H1 (cell line): ENCODE results near the gene SEMA4C. TPM values are rescaled to one million over a fixed set of nuclear protein-coding genes. Genes with fewer than 3 reads are reported as not detected.

Experiments
- E2F6 ChIP-seq: IDR thresholded peaks from 2 replicates; pipeline ENCODE4 v1.6.1; 2012; ENCODE audit warnings: inconsistent platforms
- EGR1 ChIP-seq: IDR thresholded peaks from 2 replicates; pipeline ENCODE4 v1.6.1; 2011; ENCODE audit warnings: low read depth, low read length, borderline replicate concordance
- FOSL1 ChIP-seq: IDR thresholded peaks from 2 replicates; pipeline ENCODE4 v1.6.1; 2011; ENCODE audit warnings: mild to moderate bottlenecking, low read depth, low read length, moderate library complexity; ENCODE audit not compliant: insufficient read depth
- JUN ChIP-seq: IDR thresholded peaks from 2 replicates; pipeline ENCODE4 v1.6.1; 2011; ENCODE audit warnings: low read depth, mild to moderate bottlenecking, improper control_type of control experiment, low read length
- KDM1A ChIP-seq: fragments of 200-600, 300-600 bp; sonication (generic); IDR thresholded peaks from 2 replicates; pipeline ENCODE4 v1.7.1; 2016; ENCODE audit warnings: mild to moderate bottlenecking, low read length, borderline replicate concordance
- NANOG ChIP-seq: IDR thresholded peaks from 2 replicates; pipeline ENCODE4 v1.6.1; 2011; ENCODE audit warnings: low read length, low read depth, mild to moderate bottlenecking, inconsistent platforms; ENCODE audit not compliant: insufficient read depth, poor library complexity, severe bottlenecking
- POLR2AphosphoS5 ChIP-seq: IDR thresholded peaks from 2 replicates; pipeline ENCODE4 v1.6.1; 2011; ENCODE audit warnings: low read depth, low read length
- POU5F1 ChIP-seq: IDR thresholded peaks from 2 replicates; pipeline ENCODE4 v1.6.1; 2011; ENCODE audit warnings: low read depth, mild to moderate bottlenecking, low read length, moderate library complexity
- TCF12 ChIP-seq: IDR thresholded peaks from 2 replicates; pipeline ENCODE4 v1.6.1; 2011; ENCODE audit warnings: low read depth, mild to moderate bottlenecking, low read length
- polyA plus RNA-seq, 7 experiments: library from polyadenylated mRNA; depleted of rRNA in 3 of 7; stranded (reverse) in 5 of 7; unstranded in 2 of 7; fragments of >200 nt in 5 of 7; fragments of 200-250 nt in 2 of 7; gene quantifications; 1 replicate in 5 of 7; 2 replicates in 1 of 7; 4 replicates in 1 of 7; pipeline versions ENCODE4 v1.2.1 to v1.2.3, GENCODE V29; 2011 to 2013; ENCODE audit warnings: missing spikeins in 2 of 7, mixed read lengths in 2 of 7
- total RNA-seq: library from RNA; stranded (reverse); fragmentation: NEBNext Ultra II Directional; extraction: Animal tissue kit (Norgen Biotek cat#: 25700); gene quantifications from 2 replicates; pipeline ENCODE4 v1.2.1, GENCODE V29; 2021
- TF ChIP-seq, protein P1 (sequence below): fragments of 300-600 bp; sonication (generic); IDR thresholded peaks from 2 replicates; pipeline ENCODE4 v1.7.1; 2012; ENCODE audit warnings: low read length, moderate library complexity, mild to moderate bottlenecking, inconsistent platforms; ENCODE audit not compliant: insufficient replicate concordance

The SEMA4C gene
- total and polyA plus RNA-seq, 2 of the 8 experiments (the other 6 are each of a cell fraction or from before 2014, with no cell fraction given): 47.5 to 67.3 TPM

DNA sequence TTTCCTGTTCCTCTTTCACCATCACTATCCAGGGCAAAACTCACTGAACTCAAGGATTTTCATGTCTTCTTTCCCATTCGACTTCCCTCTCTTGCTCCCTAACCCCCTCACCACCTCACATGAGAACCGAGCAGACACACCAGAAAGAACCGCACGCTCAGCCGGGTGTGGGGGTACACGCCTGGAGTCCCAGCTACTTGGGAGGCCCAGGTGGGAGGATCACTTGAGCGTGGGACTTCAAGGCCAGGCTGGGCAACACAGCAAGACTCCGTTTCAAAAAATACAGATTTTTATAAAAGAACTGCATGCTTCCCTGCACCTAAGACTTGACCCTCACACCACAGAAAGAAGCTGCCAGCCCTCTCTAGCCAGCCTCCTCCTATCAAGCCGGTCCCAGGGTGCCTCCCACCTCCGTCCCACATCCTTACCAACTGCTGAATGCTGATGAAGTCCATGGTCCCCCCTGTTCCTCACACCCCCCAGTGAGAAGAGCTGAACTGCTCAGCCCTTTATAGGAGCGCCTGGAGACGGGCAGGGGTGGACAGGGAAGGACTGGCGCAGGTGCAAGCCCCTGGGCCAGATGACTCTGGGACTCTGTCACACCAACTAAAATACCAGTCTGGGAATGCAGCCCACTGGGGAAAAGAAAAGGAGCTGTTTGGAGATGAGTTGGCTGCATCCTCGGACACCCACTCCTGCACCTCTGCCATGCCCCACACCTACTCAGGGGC is 26.2 kb downstream of the SEMA4C start, which contains the start of gene ANKRD23 (continued):
- TF ChIP-seq, protein P1, sequence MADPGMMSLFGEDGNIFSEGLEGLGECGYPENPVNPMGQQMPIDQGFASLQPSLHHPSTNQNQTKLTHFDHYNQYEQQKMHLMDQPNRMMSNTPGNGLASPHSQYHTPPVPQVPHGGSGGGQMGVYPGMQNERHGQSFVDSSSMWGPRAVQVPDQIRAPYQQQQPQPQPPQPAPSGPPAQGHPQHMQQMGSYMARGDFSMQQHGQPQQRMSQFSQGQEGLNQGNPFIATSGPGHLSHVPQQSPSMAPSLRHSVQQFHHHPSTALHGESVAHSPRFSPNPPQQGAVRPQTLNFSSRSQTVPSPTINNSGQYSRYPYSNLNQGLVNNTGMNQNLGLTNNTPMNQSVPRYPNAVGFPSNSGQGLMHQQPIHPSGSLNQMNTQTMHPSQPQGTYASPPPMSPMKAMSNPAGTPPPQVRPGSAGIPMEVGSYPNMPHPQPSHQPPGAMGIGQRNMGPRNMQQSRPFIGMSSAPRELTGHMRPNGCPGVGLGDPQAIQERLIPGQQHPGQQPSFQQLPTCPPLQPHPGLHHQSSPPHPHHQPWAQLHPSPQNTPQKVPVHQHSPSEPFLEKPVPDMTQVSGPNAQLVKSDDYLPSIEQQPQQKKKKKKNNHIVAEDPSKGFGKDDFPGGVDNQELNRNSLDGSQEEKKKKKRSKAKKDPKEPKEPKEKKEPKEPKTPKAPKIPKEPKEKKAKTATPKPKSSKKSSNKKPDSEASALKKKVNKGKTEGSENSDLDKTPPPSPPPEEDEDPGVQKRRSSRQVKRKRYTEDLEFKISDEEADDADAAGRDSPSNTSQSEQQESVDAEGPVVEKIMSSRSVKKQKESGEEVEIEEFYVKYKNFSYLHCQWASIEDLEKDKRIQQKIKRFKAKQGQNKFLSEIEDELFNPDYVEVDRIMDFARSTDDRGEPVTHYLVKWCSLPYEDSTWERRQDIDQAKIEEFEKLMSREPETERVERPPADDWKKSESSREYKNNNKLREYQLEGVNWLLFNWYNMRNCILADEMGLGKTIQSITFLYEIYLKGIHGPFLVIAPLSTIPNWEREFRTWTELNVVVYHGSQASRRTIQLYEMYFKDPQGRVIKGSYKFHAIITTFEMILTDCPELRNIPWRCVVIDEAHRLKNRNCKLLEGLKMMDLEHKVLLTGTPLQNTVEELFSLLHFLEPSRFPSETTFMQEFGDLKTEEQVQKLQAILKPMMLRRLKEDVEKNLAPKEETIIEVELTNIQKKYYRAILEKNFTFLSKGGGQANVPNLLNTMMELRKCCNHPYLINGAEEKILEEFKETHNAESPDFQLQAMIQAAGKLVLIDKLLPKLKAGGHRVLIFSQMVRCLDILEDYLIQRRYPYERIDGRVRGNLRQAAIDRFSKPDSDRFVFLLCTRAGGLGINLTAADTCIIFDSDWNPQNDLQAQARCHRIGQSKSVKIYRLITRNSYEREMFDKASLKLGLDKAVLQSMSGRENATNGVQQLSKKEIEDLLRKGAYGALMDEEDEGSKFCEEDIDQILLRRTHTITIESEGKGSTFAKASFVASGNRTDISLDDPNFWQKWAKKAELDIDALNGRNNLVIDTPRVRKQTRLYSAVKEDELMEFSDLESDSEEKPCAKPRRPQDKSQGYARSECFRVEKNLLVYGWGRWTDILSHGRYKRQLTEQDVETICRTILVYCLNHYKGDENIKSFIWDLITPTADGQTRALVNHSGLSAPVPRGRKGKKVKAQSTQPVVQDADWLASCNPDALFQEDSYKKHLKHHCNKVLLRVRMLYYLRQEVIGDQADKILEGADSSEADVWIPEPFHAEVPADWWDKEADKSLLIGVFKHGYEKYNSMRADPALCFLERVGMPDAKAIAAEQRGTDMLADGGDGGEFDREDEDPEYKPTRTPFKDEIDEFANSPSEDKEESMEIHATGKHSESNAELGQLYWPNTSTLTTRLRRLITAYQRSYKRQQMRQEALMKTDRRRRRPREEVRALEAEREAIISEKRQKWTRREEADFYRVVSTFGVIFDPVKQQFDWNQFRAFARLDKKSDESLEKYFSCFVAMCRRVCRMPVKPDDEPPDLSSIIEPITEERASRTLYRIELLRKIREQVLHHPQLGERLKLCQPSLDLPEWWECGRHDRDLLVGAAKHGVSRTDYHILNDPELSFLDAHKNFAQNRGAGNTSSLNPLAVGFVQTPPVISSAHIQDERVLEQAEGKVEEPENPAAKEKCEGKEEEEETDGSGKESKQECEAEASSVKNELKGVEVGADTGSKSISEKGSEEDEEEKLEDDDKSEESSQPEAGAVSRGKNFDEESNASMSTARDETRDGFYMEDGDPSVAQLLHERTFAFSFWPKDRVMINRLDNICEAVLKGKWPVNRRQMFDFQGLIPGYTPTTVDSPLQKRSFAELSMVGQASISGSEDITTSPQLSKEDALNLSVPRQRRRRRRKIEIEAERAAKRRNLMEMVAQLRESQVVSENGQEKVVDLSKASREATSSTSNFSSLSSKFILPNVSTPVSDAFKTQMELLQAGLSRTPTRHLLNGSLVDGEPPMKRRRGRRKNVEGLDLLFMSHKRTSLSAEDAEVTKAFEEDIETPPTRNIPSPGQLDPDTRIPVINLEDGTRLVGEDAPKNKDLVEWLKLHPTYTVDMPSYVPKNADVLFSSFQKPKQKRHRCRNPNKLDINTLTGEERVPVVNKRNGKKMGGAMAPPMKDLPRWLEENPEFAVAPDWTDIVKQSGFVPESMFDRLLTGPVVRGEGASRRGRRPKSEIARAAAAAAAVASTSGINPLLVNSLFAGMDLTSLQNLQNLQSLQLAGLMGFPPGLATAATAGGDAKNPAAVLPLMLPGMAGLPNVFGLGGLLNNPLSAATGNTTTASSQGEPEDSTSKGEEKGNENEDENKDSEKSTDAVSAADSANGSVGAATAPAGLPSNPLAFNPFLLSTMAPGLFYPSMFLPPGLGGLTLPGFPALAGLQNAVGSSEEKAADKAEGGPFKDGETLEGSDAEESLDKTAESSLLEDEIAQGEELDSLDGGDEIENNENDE: no peak
- TF ChIP-seq NANOG (no peak), POU5F1 (no peak), E2F6 (no peak), POLR2AphosphoS5 (no peak), EGR1 (no peak), KDM1A (no peak), TCF12 (no peak), FOSL1 (no peak), JUN (no peak)
